Cerebellar nuclear complex (tissue), 1 donor: ENCODE measurements around the gene JPH3.

Experiments used
- DNase-seq, 2 experiments: peaks; one replicate each; lab custom pipeline; 2025; lab: John Stamatoyannopoulos, UW

The JPH3 gene

GRCh38 chr16:87681981-87682570, 79.8 kb downstream of the JPH3 start:
- DNase-seq = no peak

GRCh38 chr16:87682852-87683399, 80.6 kb downstream of the JPH3 start:
- DNase-seq = no peak

- DNase-seq = no peak
Measured at GRCh38 chr16:87684106-87684677, 81.9 kb downstream of the JPH3 start.

- no peak for DNase-seq
Measured at GRCh38 chr16:87684711-87685404, 82.5 kb downstream of the JPH3 start.

- DNase-seq = no peak
Measured at GRCh38 chr16:87685405-87685755, 83.1 kb downstream of the JPH3 start.

- no peak for DNase-seq
Measured at GRCh38 chr16:87685766-87686165, 83.5 kb downstream of the JPH3 start.

GRCh38 chr16:87686697-87687096, 84.4 kb downstream of the JPH3 start:
- no peak for DNase-seq

- no peak for DNase-seq
Measured at GRCh38 chr16:87687126-87687910, 85.0 kb downstream of the JPH3 start.

- no peak for DNase-seq
Measured at GRCh38 chr16:87687998-87688529, 85.8 kb downstream of the JPH3 start.

GRCh38 chr16:87688876-87689815, 86.8 kb downstream of the JPH3 start:
- no peak for DNase-seq

GRCh38 chr16:87689956-87690465, 87.7 kb downstream of the JPH3 start:
- DNase-seq = no peak

- no peak for DNase-seq
Measured at GRCh38 chr16:87690911-87691685, 88.8 kb downstream of the JPH3 start.

GRCh38 chr16:87691686-87692079, 89.4 kb downstream of the JPH3 start:
- DNase-seq = no peak

GRCh38 chr16:87692176-87692575, 89.9 kb downstream of the JPH3 start:
- no peak for DNase-seq

GRCh38 chr16:87692756-87693155, 90.4 kb downstream of the JPH3 start:
- DNase-seq = no peak

- no peak for DNase-seq
Measured at GRCh38 chr16:87693827-87694226, 91.5 kb downstream of the JPH3 start.

- DNase-seq = no peak
Measured at GRCh38 chr16:87694441-87695125, 92.3 kb downstream of the JPH3 start.

GRCh38 chr16:87695534-87695933, 93.2 kb downstream of the JPH3 start:
- DNase-seq = no peak

- DNase-seq = no peak
Measured at GRCh38 chr16:87696726-87697125, 94.4 kb downstream of the JPH3 start.

- DNase-seq = no peak
Measured at GRCh38 chr16:87697256-87697655, 94.9 kb downstream of the JPH3 start.
